ENCODE measurements around the gene CCDC102B. TPM values are rescaled to one million over a fixed set of nuclear protein-coding genes. Genes with fewer than 3 reads are reported as not detected.
"Not testable (repeated sequence)": the region's sequence is repeated elsewhere in the genome, so short reads cannot be mapped to it uniquely, and the experiment has no call there.

CCDC102B gene
- total RNA-seq, 1 donor from 2014 or later = 19.6 TPM

DNA sequence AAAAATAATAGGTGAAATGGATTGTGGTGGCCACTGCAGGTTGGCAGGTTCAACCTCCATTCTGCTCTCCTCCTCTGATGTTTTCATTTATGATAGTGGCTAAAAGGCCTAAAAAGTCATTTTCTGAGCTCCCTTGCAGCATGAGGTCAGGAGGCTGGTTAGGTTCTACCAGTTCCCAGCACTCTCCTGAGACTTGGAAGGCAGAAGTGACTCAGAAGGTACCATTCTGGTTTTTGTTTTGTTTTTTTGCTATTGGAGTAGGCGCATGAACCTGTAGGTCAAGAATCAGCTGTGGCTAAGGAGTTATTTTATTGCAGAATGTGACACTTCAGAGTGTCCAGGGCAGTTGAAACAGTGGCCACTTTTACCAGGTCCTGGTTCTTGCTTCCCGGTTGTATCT, 181.9 kb downstream of the CCDC102B start:
- DNase-seq = no peak

DNA sequence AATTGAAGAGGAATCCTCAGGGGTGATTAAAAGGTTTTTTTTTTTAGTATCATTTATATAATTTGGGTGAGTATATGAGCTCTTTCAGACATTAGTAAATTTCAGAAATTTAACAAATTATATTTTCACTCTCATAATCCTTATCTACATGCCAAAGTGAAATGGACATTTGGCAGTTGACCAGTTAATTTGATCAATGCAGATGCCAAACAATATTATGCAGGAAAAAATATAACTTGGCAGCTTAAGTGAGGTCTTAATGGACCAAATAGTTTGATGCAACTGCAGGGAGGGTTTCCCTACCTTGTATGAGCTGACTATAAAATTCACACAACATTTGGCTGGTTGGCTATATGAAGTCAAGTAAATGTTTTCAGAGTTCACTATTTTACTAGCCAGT, 185.2 kb downstream of the CCDC102B start:
- no peak for DNase-seq

DNA sequence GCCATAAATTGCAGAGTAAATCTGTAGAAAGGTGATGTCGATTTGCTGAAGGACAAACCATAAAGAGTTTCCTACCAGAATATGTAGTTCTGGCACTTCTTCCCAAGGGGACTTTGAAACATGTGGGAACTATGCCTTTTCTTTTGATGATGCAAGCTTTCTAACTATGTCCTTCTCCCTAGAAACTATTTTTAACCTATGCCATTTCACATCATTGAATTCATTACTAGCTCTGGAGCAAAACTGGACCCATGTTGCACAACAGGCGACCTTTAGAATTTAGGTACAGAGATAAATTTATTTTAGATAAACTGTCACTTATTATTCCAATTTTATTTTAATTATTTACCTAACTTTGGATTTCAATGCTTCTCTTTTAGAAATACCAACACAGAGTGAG, 186.5 kb downstream of the CCDC102B start:
- DNase-seq = no peak

DNA sequence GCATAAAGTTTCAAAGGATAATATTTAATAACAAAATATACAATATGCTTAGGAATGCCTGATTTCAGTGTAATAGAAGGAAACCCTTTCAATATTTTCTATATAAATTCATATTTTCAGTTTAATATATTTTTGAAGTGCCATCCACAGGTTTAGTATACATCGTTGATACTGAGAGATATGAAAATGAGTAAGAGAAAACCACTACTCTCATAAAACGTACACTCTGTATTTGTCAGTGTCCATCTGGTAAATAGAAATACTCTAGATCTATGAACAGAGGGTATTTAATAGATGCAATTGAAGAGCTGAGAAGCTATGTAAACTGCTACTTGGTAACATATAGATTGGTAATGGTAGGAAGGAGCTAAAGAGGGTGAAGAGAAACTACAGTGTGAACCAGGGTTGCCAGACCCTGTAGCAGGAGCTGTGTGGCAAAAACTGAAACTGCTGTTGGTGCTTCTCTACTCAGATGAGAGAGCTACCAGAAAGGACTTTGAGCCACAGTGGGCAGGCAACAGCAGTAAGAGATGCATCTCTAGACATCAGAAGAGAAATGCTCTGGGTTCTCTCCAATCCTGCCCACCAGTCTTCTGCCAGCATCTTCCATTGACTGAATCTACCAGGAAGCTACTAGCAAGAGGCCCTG, 187.4 kb downstream of the CCDC102B start:
- DNase-seq = no peak

DNA sequence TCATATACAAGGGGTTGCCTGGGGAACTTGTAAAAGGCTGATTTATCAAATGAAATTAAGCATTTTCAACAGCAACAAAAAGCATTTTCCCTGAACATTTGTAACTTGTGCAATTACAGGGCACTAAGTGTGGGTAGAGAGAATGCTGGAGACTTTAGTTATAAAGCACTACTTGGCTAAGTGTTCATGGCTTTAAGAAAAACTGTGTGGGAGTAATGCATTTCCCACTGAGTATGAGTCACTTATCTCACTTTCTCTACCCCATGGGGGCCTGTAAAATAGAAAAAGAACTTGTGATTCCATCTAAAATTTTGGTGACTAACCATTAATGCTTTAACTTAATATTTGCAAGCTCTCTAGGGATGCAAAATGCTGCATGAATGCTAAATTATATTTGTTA, 193.4 kb downstream of the CCDC102B start:
- DNase-seq = no peak

DNA sequence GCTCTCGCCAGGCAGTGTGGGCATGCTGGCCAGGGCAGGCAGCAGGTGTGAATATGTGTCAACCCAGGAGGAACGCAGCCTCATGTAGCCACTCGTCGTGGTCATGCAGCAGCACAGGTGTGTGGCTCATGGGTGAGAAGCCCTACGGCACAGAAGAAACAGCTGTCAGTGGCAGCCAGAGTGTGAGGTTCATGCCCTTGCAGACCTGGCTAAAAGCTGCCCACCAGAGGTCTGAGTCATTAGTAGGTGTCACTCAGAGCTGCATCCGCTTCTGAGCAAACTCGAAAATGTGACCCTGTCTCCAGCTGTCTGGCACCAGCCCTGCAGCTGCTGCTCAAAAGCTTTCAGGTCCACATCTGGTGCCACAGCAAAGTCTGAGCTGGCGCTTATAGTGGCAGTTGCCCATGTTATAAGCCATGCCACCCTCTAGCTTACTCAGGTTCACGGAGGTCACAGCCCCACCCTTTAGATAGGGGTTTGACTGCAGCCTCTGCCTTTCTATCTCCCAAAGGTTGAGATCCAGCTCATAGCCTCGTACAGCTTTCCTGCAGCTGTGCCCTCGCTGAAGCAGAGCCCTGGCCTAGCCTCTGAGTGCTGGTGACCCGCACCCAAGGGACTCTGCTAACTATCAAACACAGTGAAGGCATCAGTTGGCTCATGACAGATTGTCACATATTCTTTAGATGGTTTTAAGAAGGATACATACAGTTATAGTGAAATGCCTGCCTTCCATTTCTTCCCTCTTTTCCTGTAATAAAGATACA, 195.0 kb downstream of the CCDC102B start:
- peak; percentile 14 for DNase-seq

DNA sequence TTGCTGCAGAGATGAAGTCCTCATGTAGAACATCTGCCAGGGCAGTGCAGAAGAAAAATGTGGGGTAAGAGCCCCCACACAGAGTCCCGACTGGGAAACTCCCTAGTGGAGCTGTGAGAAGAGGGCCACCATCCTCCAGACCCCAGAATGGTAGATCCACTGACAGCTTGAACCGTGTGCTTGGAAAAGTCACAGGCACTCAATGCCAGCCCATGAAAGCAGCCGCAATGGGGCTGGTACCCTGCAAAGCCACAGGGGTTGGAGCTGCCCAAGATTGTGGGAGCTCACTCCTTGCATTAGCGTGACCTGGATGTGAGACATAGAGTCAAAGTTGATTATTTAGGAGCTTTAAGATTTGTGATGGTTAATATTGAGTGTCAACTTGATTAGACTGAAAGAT, 197.8 kb downstream of the CCDC102B start:
- no peak for DNase-seq

DNA sequence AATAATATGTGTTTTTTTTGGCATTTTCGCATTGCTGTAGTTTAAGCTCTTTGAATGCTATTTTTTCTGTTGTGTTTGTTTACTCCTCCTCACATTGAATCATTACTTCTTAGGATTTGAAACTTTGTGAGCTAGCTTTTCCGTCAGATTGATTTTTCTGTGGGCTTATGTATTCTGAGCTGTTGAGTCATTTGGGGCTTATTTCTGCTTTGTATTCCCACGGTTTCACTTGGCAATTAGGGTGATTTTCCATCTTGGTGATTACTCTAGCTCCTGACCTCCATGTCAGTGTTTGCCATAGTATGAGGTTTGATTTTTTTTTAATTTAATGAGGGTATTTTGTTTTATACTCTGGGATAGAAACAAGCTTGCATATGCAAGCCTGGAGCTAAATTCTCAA, 200.0 kb downstream of the CCDC102B start:
- no peak for DNase-seq

DNA sequence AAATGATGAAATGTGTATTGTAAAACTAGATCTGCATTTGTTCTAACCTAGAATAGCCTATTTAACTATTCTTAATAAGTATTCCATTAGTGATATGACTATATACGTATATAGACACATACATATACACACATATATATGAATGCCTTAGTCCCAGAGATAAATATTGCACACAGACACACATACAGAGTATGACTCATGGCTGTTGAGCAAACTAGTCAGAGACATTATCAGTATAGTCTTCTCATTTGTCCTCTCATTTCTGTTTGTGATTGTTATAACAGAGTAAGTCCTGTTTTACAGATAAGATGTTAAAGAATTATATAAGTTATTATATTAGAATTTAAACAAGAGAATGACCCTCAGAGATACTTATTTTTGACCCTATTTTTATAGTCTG, 202.5 kb downstream of the CCDC102B start:
- DNase-seq = no peak

DNA sequence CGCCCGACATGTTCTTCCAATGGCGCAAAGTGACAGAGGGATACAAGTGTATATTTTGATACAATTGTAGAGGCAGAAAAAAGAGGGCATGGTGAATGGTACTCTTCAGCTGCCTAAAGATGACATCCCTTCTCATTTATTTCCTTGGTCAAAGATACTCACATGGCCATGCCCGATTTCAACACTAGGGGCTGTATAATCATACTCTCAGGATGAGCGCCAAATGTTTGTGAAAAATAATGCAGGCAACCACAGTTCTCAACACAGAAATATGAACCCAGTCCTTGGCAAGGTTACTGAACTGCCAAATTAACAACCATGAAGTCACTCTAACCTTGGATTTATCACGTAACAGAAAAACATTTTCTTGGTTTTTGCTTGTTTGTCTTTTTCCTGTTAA, 204.4 kb downstream of the CCDC102B start:
- no peak for DNase-seq

DNA sequence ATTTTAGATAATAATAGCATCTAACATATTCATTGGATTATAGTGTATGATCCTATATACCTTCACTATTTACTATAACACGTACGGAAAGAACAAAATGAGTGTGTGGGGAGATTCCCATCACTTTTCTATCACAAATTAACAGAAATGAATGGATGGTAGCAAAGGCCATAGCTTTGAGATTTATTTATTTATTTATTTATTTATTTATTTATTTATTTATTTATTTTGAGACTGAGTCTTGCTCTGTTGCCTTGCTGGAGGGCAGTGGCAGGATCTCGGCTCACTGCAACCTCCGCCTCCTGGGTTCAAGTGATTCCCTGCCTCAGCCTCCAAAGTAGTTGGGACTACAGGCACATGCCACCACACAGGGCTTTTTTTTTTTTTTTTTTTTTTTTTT, 208.3 kb downstream of the CCDC102B start:
- DNase-seq = not testable (repeated sequence)

DNA sequence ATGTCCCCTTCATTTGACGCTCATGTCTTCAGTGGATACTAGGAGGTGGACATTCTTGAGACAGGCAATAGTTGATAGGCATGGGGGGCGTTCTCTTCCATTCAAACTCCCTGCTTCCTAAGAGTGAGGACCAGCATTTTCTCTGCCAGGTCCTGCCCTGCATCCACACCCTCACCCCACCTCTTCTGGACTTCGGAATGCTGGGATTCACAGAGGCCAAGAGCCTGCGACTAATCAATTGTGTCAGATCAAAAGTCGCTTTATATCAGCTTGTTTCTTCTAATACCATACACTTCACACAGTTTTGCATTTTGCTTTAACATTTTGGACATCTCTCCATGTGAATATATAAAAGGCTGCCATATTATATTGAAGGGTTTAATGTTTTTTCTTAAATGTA, 210.7 kb downstream of the CCDC102B start:
- DNase-seq = no peak

DNA sequence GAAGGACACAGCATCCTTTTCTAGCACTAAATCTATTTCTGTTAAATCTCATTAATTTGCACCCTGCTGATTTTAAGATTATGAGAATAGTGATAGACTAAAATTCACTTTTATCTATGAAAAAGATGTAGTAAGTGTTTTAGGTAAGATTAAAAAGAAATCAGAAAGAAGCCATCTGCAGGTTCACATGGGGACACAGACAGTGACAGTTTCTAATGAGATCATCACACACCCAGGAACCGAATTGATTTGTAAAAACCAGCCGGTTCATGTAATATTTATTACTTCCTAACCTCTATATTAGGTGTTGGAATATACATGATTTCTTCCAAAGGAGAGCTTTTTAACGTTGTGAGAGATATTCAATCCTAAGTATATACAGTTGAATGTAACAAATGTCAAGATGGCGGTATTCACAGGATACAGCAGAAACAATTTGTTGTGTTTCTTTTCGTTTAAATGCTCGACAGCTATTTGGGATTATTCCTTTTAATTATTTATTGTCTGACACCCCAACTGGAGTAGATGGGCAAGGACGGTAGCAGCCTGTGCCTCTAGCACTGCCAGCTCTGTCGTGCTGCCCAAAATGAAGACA, 223.4 kb downstream of the CCDC102B start:
- DNase-seq = no peak

DNA sequence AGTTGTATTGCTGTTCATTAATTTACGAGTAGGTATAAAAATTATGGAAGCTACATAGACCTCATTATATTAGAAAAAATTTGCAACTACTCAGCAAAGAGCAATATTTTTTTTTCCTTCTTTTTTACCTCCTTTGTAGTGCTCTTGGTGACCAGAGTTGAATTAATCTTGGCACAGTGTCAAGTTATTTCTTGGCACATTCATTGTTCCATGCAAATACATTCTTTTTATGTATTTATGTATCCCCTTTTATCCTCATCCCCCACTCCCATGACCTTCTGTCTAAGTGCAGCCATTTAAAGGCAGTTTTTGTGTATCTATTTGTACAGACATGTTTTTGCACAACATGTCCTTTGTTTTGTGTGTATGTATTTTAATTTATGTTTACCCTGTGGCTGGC, 224.5 kb downstream of the CCDC102B start:
- no peak for DNase-seq

DNA sequence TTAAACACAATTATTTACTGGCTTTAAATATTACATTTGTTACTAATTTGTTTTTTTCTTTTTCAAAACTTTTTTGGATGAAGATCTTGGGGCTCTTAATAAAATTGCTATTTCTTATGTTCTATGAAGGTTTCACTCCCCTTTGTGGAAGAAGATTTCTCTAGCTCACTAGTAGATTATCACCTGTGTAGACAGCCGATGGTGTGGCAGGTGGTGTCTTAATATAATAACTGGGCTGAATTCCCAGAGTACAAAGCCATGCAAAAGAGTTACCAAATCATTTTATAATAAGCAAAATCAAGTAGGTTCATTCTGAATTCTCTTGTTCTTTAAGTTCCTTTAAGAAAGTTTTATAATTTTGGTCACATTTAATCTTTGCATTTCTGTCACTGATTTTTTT, 233.7 kb downstream of the CCDC102B start:
- no peak for DNase-seq

DNA sequence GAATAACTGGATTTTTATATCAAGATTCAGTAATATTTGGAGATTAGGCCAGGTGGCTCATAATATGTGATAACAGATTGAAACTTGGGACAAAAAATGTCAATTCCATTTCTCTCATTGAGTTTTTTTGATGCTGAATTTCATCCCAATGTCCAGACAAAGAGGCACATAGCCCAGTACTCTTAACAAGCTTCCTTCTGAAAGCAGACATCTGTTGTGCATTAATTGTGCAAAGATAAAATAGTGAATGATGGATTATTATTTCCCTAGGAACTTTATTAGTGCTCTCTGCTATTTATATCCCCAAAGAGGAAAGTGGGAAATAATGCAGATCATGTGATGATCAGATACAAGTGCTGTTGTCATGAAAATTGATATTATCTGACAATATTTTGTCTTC, 234.1 kb downstream of the CCDC102B start:
- no peak for DNase-seq

DNA sequence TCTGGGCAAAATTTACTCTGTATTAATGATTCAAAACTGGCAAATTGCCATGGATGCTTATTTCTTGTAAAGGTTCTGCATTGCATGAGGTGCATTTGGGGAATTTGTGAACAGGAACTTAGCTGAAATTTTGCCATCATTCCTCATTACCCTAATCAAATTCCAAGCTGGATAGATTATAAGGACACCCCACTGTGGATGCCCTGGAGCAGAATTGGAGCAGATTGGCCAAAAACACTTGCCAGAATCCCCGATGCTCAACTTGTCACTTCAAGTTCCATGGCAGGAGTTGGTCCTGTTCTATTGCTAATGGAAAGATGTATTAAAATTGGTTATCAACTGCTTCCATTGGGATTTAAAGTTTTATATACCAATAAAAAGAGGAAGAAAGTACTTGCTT, 237.9 kb downstream of the CCDC102B start:
- DNase-seq = no peak

DNA sequence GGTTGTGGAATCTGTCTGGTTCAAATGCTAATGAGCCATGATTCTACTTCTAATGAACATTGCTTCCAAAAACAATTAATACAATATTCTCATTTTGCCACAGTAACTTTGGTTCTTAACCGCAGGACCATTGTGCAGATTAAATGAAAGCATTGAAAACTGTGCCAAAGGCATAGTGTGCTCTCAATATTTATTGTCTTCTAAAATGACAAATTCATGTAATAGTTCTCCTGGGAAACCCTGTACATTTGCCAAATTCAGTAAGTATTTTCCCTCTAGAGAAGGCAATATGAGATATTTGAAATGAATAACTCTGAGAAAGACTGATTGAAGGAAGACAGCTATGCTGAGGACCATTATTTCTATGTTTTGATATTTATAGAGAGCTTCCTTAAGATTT, 246.3 kb downstream of the CCDC102B start:
- no peak for DNase-seq

DNA sequence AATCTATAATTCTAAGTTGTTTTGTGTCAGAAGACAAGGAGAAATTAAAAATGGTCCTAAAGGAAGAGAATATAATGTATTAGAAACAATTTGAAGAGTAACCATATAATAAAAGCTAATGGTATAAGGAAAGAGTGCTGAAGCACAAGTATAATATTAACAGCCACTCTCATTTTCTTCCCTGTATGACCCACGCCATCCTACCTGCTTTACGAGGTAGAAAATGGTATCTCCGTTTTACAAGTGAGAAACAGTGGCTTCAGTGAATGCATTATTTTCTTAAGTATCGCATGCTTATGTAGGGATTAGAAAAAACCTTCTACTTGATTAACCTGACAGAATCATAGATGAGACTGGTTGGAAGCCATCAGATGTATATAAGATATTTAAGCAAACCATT, 266.2 kb downstream of the CCDC102B start:
- no peak for DNase-seq

DNA sequence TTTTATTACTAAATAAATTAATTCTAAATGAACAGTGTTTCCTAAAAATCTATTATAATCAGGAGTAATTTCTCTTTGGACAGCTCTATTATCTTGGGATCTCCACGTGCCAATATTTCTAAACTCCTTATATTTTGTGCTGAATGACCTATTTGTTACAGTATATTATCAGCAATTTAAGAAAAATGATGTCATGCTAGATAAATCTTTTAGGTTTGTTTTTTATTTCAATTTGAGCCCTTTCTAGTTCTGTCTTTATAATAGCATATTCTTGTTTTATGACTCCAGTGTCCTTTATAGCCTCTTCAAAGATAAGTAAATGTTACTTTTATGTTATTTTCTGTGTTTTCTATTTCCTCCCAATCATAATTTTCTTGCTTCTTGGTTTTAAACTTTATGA, 269.2 kb downstream of the CCDC102B start:
- no peak for DNase-seq

DNA sequence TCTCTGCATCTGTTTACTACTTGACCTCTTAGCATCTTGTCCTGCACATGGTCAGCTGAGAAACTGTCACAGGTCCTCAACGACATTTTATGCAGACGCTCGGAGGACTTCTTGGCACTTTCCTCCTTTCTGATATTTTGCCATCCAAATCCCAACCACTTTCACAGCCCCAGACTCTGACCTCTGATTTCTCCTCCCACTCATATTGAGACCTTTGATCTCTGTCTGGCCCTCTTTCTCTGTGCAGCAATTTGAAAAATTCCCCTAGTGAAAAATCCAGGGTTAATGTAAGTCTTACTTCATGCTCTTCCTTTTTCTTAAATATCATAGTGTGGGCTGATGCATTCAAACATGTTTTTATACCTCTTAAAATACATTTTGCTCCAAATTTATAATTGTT, 273.8 kb downstream of the CCDC102B start:
- no peak for DNase-seq

DNA sequence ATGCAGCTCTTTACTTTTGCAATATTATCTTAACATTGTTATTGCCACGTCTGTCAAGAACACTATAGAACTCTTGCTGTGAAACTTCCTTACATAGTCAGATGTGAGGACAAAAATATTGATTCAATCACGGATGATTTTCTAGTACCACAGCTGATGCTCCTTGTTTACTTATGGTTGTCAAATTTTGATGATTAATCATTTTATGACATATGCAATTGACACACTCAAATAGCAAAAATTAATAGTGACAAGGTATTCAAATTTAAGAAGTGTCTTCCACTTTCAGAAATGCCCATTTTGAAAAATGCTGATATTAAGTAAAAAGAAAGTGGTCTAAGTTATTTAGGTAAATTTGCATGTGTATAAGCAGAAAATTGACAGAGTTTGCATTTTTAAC, 284.0 kb downstream of the CCDC102B start:
- DNase-seq = no peak

DNA sequence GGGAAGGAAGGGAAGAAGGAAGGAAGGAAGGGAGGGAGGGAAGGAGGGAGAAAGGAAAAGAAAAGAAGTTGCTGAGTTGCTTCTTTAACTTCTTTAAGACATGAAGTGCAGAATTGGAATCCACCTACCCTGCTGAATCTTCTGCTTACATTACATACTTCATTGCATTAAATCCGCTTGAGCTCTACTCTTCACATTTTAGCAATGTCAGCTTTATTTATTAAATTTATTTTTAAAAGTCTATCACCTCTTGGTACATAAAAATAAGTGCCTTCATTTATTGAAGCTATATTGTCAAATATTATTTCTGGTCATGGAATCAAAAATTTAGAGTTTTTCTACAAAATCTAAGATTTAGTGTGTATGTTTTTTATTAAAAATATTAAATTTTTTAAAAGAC, 284.6 kb downstream of the CCDC102B start:
- DNase-seq = no peak

DNA sequence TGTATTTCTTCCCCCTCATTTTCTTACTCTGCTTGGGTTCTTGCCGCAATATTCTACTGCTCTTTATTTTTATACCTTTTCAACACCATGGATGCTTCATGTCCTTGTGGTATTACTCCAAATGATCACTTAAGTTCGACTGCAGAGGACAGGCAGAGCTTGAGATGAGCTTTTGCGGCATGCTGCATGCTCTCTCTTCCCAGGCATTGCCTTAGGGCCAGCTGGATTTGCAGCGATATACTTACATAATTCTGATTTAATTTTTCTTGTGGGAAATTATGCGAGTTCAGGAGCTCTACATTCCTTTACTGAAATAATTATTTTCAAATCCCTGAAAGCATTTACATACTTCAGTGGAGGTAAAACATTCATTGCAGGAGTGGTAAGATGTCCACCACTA, 288.1 kb downstream of the CCDC102B start:
- no peak for DNase-seq
